ENCODE measurements around the gene GANC.

GANC gene

DNA sequence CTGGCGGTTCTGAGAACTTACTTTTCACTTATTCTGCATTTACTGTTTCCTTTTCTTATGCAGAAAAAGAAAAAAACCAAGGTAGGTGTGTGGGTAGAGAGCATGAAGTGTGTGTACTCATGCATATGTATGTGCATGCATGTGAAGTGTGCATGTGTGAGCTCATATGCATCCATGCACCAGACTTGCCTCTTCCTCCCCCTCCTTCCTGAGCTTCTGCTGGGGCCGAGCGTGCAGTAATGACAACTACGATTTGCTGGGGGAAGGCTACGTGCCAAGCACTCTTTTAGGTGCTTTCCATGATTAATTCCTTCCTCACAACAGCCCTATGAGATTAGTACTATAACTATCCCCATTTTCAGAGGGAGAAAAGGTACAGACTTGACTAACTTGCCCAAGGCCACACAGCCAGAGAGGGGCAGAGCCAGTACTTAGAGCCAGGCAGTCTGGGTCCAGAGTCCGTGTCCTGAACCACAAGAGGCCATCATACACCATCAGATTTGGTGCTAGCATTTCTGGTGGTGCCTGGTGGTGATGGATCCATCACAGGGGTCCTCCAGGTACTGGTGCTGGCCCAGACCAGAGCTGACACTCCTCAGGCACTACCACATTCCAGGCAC lies 133.0 kb downstream of the GANC start:
- no peak overlapping the region for H3K4me3 ChIP-seq (ENCODE audit: low read length)
- peak; percentile 6 for DNase-seq (ENCODE audit: low read depth)
- TF ChIP-seq, protein P1, sequence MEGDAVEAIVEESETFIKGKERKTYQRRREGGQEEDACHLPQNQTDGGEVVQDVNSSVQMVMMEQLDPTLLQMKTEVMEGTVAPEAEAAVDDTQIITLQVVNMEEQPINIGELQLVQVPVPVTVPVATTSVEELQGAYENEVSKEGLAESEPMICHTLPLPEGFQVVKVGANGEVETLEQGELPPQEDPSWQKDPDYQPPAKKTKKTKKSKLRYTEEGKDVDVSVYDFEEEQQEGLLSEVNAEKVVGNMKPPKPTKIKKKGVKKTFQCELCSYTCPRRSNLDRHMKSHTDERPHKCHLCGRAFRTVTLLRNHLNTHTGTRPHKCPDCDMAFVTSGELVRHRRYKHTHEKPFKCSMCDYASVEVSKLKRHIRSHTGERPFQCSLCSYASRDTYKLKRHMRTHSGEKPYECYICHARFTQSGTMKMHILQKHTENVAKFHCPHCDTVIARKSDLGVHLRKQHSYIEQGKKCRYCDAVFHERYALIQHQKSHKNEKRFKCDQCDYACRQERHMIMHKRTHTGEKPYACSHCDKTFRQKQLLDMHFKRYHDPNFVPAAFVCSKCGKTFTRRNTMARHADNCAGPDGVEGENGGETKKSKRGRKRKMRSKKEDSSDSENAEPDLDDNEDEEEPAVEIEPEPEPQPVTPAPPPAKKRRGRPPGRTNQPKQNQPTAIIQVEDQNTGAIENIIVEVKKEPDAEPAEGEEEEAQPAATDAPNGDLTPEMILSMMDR (IDR thresholded peaks at IDR 0.05; ENCODE audit: insufficient read depth, low read depth, low read length, missing control alignments) = no peak

All from epithelial cell of esophagus (primary cell).